Measurements from ENCODE around the gene HNRNPUL1. TPM values are rescaled to one million over a fixed set of nuclear protein-coding genes. Genes with fewer than 3 reads are reported as not detected.

The HNRNPUL1 gene
- total RNA-seq, 2 experiments from 2014 or later = 367 to 388 TPM

DNA sequence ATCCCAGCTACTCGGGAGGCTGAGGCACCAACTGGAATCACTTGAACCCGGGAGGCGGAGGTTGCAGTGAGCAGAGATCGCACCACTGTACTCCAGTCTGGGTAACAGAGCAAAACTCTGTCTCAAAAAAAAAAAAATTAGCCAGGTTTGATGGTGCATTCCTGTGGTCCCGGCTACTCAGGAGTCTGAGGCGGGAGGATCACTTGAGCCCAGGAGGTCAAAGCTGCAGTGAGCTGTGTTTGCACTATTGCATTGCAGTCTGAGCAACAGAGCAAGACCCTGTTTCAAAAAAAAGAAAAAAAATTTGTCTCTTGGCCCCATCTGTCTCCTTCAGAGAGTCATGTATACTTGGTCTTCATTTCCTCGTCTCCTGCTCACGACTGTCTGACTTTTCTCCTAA is 47.4 kb downstream of the HNRNPUL1 start:
- no peak overlapping the region for H3K4me3 ChIP-seq (ENCODE audit: low read length)
- no peaks in the 10 kb centered on the region for H3K9me3 Mint-ChIP-seq
- H3K9me3 ChIP-seq (ENCODE audit: control insufficient read depth in 1 of 2, insufficient read depth in 1 of 2, low read length in 2 of 2) = no peaks in the 10 kb centered on the region
- H3K4me1 ChIP-seq (ENCODE audit: insufficient read depth, low read length) = peaks cover 69% of the 10 kb centered on the region
- H3K36me3 Mint-ChIP-seq (ENCODE audit: low read depth) = peaks cover 75% of the 10 kb centered on the region
- no peak overlapping the region for H3K27ac ChIP-seq (ENCODE audit: low read depth in 1 of 2, low read length in 2 of 2)
- no peak for ATAC-seq (ENCODE audit: poor library complexity)
- CTCF ChIA-PET = interaction anchor here (1.4 kb wide), 1 partner anchor 49 kb away, joined by 5 read pairs; no protein-coding TSS in a partner anchor
- H3K4me3 Mint-ChIP-seq = peak overlapping the region; percentile 75
- no peaks in the 10 kb centered on the region for H3K27me3 ChIP-seq (ENCODE audit: control insufficient read depth in 1 of 2, insufficient read depth in 2 of 2, low read length in 2 of 2)
- peak overlapping the region; percentile 97 for H3K27ac Mint-ChIP-seq
- intact Hi-C loops (cut with DNase I, micrococcal nuclease) = loop anchor here in 1 of 2 experiments (2.0 to 5.0 kb wide), 2 partner anchors 15 to 126 kb away; partner anchors contain the start of gene DMAC2
- peaks cover 31% of the 10 kb centered on the region for H3K36me3 ChIP-seq (ENCODE audit: insufficient read depth, low read length)
- H3K27me3 Mint-ChIP-seq = no peaks in the 10 kb centered on the region
- POLR2A ChIA-PET = interaction anchor here (0.8 to 12.9 kb wide), 2 partner anchors 40 to 48 kb away, joined by 3 to 314 read pairs; partner anchors contain the start of gene HNRNPUL1
- DNase-seq = no peak
- H3K4me1 Mint-ChIP-seq (ENCODE audit: low read depth) = peaks cover 73% of the 10 kb centered on the region
- no peak for TF ChIP-seq CTCF (IDR thresholded peaks at IDR 0.05)

DNA sequence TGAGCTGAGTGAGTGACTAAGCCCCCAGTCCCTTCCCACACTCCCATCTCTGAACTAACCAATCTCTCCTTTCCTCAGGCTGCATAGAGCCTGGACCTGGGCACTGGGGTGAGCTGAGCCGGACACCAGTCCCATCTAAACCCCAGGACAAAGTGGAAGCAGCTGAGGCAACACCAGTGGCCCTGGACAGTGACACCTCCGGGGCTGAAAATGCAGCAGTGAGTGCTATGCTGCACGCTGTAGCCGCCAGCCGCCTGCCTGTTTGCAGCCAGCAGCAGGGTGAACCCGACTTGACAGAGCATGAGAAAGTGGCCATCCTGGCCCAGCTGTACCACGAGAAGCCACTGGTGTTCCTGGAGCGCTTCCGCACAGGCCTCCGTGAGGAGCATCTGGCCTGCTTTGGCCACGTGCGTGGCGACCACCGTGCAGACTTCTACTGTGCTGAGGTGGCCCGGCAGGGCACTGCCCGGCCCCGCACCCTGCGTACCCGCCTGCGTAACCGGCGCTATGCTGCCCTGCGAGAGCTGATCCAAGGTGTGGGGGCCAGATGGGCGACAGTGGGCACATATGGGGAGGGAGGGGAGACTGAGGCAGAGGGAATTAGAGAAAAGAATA is 52.2 kb downstream of the HNRNPUL1 start:
- H3K36me3 ChIP-seq (ENCODE audit: insufficient read depth, low read length) = peaks cover 67% of the 10 kb centered on the region
- peak overlapping the region; percentile 23 for H3K4me3 Mint-ChIP-seq

GRCh38 chr19:41318696-41319499 is 54.7 kb downstream of the HNRNPUL1 start:
- no peaks in the 10 kb centered on the region for H3K9me3 ChIP-seq (ENCODE audit: control insufficient read depth in 1 of 2, insufficient read depth in 1 of 2, low read length in 2 of 2)
- Mint-ChIP-seq H3K27ac (peak overlapping the region; percentile 26), H3K27me3 (no peaks in the 10 kb centered on the region), H3K4me1 (ENCODE audit: low read depth) (peaks cover 34% of the 10 kb centered on the region), H3K9me3 (no peaks in the 10 kb centered on the region), H3K36me3 (ENCODE audit: low read depth) (peaks cover 80% of the 10 kb centered on the region), H3K4me3 (peak overlapping the region; percentile 30)
- H3K4me3 ChIP-seq (ENCODE audit: low read length) = no peak overlapping the region
- ChIA-PET POLR2A (interaction anchor here (0.6 kb wide), 2 partner anchors 29 to 59 kb away, joined by 3 to 5 read pairs; no protein-coding TSS in a partner anchor), CTCF (no interaction called here)
- peaks cover 26% of the 10 kb centered on the region for H3K4me1 ChIP-seq (ENCODE audit: insufficient read depth, low read length)
- H3K27me3 ChIP-seq (ENCODE audit: control insufficient read depth in 1 of 2, insufficient read depth in 2 of 2, low read length in 2 of 2) = no peaks in the 10 kb centered on the region
- no peak overlapping the region for H3K27ac ChIP-seq (ENCODE audit: low read depth in 1 of 2, low read length in 2 of 2)
- peak in 2 of 14 experiments; percentile 19 to 48 for DNase-seq
- TF ChIP-seq CTCF (IDR thresholded peaks at IDR 0.05) = no peak
- ATAC-seq (ENCODE audit: poor library complexity) = peak; percentile 9
- intact Hi-C loops (cut with DNase I, micrococcal nuclease) = no loop called here
- H3K36me3 ChIP-seq (ENCODE audit: insufficient read depth, low read length) = peaks cover 71% of the 10 kb centered on the region

More for the DNA sequence above, 52.2 kb downstream of the HNRNPUL1 start:
- Mint-ChIP-seq H3K27me3 (no peaks in the 10 kb centered on the region), H3K9me3 (no peaks in the 10 kb centered on the region), H3K36me3 (ENCODE audit: low read depth) (peaks cover 86% of the 10 kb centered on the region), H3K27ac (peak overlapping the region; percentile 26), H3K4me1 (ENCODE audit: low read depth) (peaks cover 50% of the 10 kb centered on the region)
- Histone ChIP-seq H3K4me1 (ENCODE audit: insufficient read depth, low read length) (peaks cover 29% of the 10 kb centered on the region), H3K27me3 (ENCODE audit: control insufficient read depth in 1 of 2, insufficient read depth in 2 of 2, low read length in 2 of 2) (no peaks in the 10 kb centered on the region), H3K9me3 (ENCODE audit: control insufficient read depth in 1 of 2, insufficient read depth in 1 of 2, low read length in 2 of 2) (no peaks in the 10 kb centered on the region), H3K27ac (ENCODE audit: low read depth in 1 of 2, low read length in 2 of 2) (no peak overlapping the region), H3K4me3 (ENCODE audit: low read length) (no peak overlapping the region)
- CTCF ChIA-PET = no interaction called here
- peak in 2 of 14 experiments; percentile 19 to 31 for DNase-seq
- no peak for TF ChIP-seq CTCF (IDR thresholded peaks at IDR 0.05)
- intact Hi-C loops (cut with DNase I, micrococcal nuclease) = no loop called here
- no peak for ATAC-seq (ENCODE audit: poor library complexity)
- POLR2A ChIA-PET = no interaction called here

Data from CD4-positive, alpha-beta T cell (primary cell).